Erythroblast (primary cell): ENCODE measurements around the gene TNNT2.

Experiments used
- GATA1 ChIP-seq: IDR thresholded peaks from 2 replicates; pipeline ENCODE4 v1.6.1; 2011; ENCODE audit warnings: low read depth, mild to moderate bottlenecking, control low read depth, low read length, moderate library complexity
- POLR2A ChIP-seq: IDR thresholded peaks from 2 replicates; pipeline ENCODE4 v1.6.1; 2011; ENCODE audit warnings: mild to moderate bottlenecking, low read length

GRCh38 chr1:201311356-201312011 lies 66.0 kb downstream of the TNNT2 start:
- TF ChIP-seq POLR2A (no peak), GATA1 (no peak)
